Measurements from ENCODE around the gene G6PD.
"Not testable (repeated sequence)": the region's sequence is repeated elsewhere in the genome, so short reads cannot be mapped to it uniquely, and the experiment has no call there.

G6PD gene

GRCh38 chrX:154546354-154547244 lies at the start of gene G6PD:
G6PD (minus strand) TSS chrX:154546846; CDS start chrX:154546155, 691 bp downstream.
- DNase-seq = no peak

- no peak for DNase-seq
Measured at GRCh38 chrX:154595559-154596249, 49.1 kb upstream of the G6PD start.

GRCh38 chrX:154594491-154594890 lies 47.8 kb upstream of the G6PD start:
- DNase-seq = no peak

- DNase-seq = no peak
Measured at GRCh38 chrX:154593201-154593600, 46.6 kb upstream of the G6PD start.

- no peak for DNase-seq
Measured at GRCh38 chrX:154592505-154592904, 45.9 kb upstream of the G6PD start.

- not testable (repeated sequence) for DNase-seq
Measured at GRCh38 chrX:154590415-154590814, 43.8 kb upstream of the G6PD start.

GRCh38 chrX:154584585-154585183 lies 38.0 kb upstream of the G6PD start, which contains the start of gene CTAG1A:
CTAG1A (plus strand) TSS chrX:154585133; CDS start chrX:154585207, 74 bp downstream.
- not testable (repeated sequence) for DNase-seq

GRCh38 chrX:154582994-154583393 lies 36.3 kb upstream of the G6PD start:
- not testable (repeated sequence) for DNase-seq

- not testable (repeated sequence) for DNase-seq
Measured at GRCh38 chrX:154575076-154575475, 28.4 kb upstream of the G6PD start.

- DNase-seq = not testable (repeated sequence)
Measured at GRCh38 chrX:154573061-154573460, 26.4 kb upstream of the G6PD start.

GRCh38 chrX:154570361-154570760 lies 23.7 kb upstream of the G6PD start:
- not testable (repeated sequence) for DNase-seq

GRCh38 chrX:154562295-154562694 lies 15.6 kb upstream of the G6PD start:
- not testable (repeated sequence) for DNase-seq

- DNase-seq = not testable (repeated sequence)
Measured at GRCh38 chrX:154560326-154560725, 13.7 kb upstream of the G6PD start.

- not testable (repeated sequence) for DNase-seq
Measured at GRCh38 chrX:154558896-154559295, 12.2 kb upstream of the G6PD start.

GRCh38 chrX:154558060-154558690 lies 11.5 kb upstream of the G6PD start:
- not testable (repeated sequence) for DNase-seq

GRCh38 chrX:154552112-154552806 lies 5.6 kb upstream of the G6PD start:
- DNase-seq = not testable (repeated sequence)

GRCh38 chrX:154549766-154550165 lies 3.1 kb upstream of the G6PD start:
- DNase-seq = no peak

- no peak for DNase-seq
Measured at GRCh38 chrX:154548028-154548316, 1.3 kb upstream of the G6PD start.

GRCh38 chrX:154547245-154548027 lies 790 bp upstream of the G6PD start, which contains the start of gene IKBKG:
IKBKG (plus strand) TSS chrX:154547620; CDS start chrX:154552003, 4,383 bp downstream.
- DNase-seq = peak; percentile 31

- DNase-seq = no peak
Measured at GRCh38 chrX:154545673-154546274, 872 bp downstream of the G6PD start.
